ENCODE results near the gene DGCR2.
"Not testable (repeated sequence)": the region's sequence is repeated elsewhere in the genome, so short reads cannot be mapped to it uniquely, and the experiment has no call there.

DGCR2 gene

GRCh38 chr22:19056951-19057401 is 65.2 kb downstream of the DGCR2 start:
- DNase-seq = no peak

DNA sequence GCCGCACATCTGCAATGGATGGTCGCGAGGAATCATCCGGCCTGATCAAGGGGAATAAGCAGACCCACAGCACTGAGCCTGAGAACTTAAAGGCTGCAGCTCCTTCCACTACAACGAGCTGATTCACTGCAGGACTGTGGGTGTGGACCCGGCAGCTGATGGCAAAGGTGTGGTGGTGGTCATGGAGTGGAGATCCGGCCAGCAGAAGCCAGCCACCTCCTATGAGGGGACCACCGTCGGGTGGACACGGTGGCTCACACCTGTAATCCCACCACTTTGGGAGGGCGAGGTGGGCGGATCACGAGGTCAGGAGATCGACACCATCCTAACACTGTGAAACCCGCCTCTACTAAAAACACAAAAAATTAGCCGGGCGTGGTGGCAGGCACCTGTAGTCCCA is 66.4 kb downstream of the DGCR2 start:
- DNase-seq = no peak

DNA sequence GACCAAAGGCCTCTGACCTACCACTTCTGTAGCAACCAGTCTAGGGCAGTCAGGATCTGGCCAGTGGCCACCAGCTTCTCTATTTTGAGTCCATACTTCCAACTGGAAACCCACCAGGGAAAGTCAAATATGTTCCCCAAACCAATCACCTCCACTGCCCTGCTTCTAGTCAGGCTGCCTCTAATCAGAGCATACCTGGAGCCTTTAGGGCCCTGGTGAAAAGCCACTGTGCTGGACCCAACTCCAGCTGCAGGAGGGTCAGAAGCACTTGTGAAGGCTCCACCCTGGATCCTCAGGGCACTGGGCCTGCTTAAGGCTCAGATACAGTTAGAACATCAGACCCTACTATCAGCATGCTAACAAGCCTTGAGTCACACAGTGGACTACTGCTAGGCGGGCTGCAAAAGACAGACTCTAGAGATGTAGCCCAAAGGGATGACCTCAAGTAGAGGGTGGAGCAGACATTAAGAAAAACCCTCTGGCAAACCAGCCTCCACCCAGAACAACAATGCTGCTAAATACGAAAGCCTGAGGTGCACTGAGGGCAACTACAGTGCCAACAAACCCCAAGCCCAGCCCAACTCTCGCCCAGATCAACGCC is 69.2 kb downstream of the DGCR2 start:
- DNase-seq = no peak

DNA sequence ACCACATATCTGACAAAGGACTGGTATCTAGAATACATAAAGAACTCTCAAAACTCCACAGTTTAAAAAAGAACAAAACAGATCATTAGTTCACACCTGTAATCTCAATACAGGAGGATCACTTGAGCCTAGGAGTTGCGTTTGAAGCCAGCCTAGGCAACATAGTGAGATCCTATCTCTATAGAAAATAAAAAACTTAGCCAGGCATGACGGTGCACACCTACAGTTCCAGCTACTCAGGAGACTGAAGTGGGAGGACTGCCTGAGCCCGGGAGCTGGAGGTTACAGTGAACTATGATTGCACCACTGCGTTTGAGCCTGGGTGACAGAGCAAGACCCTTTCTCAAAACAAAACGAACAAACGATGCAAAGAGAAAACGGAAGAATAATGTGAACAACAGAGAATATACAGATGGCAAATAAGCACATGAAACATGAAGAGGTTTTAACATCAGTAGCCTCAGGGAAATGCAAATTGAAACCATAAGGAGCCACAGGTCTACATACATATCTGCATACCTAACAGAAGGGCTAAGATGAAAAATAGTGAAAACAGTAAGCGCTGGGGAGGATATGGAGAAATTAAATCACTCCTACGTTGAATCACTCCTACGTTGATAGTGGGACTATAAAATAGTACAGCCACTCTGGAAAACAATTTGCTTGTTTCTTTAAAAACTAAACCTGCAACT is 70.7 kb downstream of the DGCR2 start:
- no peak for DNase-seq

- DNase-seq = not testable (repeated sequence)
Observed at GRCh38 chr22:19050847-19051246, 71.4 kb downstream of the DGCR2 start.

GRCh38 chr22:19050117-19050516 is 72.1 kb downstream of the DGCR2 start:
- no peak for DNase-seq

- no peak for DNase-seq
Observed at GRCh38 chr22:19048531-19048930, 73.7 kb downstream of the DGCR2 start.

- no peak for DNase-seq
Observed at GRCh38 chr22:19047993-19048392, 74.2 kb downstream of the DGCR2 start.

DNA sequence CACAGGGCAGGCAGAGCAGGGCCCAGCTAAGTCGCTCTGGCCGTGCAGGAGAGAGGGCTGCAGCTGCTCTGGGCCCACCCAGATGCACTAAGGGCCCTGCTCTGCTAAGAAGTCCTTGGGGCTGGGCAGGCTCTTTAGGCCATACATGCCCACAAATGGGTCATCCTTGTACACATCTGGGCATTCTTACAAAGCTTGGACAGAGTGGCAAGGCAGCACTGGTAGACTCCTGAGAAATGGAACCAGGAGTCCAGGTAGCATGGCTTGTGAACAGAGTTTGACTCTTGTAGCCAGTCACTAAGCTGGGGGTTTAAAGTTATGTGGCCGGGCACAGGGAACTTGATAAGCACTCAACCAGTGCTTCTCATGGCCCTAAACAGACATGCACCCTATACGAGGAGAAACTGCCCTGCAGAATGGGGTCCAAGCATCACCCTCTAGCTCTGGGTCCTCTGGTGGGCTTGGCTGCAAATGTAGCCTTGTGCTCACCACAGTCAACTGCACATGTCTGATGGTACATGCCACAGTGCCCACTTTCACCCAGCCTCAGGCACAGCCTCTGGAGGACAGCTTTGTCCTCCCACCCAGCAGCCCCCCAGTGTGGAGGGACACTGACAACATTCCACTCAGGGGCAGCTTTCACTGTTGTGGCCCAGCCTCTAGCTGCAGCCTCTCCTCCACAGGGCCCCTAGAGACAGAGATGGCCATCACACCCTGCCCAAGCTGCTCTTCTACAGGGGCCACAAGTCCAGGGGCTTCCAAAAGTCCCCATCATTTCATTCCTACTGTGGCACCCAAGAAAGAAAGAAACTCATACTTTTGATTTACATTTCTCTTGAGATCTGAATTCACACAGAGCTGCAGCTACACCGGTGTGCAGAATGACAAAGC is 75.2 kb downstream of the DGCR2 start:
- DNase-seq = no peak

DNA sequence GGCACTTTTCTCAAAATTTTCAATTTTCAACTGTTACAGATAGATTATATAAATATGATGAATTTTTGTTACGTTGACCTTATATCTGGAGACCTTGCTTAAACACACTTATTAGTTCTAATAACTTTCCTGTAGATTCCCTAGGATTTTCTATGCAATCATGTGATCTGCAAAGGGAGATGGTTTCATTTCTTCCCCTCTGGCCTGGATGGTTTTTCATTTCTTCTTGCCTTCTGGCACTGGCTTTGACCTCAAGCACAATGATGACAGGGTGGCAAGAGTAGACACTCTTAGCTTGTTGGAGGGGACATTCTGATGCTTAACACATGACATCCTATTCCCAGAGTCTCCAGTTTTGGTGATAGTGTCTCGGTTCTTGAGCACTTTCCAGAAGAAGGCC is 75.9 kb downstream of the DGCR2 start:
- no peak for DNase-seq

GRCh38 chr22:19045094-19045493 is 77.1 kb downstream of the DGCR2 start:
- DNase-seq = no peak

- DNase-seq = no peak
Observed at GRCh38 chr22:19044381-19044780, 77.8 kb downstream of the DGCR2 start.

- DNase-seq = no peak
Observed at GRCh38 chr22:19043121-19044085, 78.8 kb downstream of the DGCR2 start.

DNA sequence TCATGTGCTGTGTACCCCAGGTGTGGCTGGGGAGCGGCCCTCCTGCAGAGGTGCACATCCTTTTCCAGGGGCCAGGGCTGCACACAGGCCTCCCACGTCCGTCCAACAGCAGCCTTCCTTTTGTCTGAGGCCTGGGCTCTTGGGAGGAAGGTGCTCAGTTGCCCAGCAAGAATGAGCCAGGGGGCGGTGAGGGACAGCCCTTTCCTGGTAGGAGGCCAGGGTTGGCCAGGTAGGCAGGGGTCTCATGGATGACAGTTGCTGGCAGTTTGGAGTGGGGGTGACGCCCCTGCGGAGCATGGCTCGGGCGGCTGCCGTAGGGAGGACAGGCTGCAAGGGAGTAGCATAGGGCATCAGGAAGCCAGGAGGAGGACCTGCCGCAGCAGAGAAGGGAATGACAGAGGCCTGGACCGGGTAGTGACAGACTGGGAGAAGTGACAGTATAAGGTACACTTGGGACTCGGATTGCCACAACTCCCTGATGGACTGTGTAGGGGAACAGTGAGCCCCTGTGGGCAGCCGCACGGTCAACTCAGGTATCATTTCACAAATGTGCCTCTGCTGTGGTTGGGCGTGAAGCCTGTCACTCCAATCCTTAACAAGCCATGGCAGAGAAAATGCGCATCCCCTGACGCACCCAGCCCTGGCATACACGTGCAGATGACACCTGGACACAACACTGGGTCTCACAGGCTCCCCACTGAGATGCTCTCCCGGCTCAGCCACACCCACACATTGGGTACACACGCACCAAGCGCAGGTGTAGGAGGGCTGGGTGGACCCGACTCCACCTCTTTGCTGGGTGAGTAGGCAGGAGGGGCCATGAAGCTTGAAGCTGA is 79.7 kb downstream of the DGCR2 start:
- DNase-seq = no peak

DNA sequence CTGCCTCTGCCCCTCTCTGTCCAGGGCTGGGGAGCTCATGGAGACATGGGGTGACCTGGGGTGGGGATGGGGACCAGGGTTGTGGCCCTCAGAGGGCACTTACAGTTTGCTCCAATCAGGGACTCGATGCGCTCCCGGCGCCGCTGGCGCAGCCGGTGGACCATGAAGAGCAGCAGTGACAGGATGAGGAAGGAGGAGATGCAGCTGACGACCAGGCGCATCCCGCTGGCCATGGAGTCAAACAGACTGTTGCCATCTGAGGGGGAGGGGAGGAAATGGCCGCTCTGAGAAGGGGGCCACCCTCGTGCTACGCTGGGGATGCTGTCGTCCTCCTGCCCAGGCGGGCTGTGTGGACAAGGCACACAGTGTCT is 80.5 kb downstream of the DGCR2 start:
- DNase-seq = no peak

DNA sequence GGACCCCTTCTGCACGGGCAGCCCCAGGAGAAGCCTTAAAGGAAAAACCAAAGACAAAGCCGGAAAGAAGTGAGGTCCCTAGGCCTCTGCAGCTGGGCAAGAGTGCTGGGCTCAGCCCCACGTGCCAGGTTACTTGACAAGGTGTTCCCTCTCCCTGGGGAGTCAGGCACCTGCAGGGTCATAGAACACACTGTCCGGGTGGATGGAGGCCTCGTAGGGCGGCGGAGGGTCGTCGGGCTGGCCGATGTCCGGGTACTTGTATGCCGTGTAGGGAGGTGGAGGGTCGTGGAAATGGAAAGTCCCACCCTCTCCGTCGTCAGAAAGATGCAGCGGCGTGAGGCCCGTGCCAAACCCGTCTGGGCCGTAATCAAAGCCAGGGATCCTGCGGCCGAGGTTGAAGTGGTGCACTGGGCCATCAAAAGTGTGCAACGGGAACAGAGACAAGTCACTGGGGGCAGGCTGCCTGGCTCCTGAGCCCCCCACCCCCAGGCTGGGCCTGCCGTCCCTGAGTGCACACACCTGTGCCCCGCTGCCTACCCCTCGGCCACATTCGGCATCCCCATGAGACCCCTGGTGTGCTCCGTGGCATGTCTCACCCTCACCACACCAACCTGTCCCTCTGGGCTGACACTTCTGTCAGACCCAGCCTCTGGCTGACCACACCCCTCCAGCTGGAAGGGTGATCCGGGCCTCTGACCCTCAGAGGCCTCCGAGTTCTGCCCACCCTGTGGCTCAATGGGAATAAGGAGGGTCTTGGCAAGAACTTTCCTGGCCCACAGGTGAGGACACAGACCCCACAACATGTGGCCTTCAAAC is 81.1 kb downstream of the DGCR2 start:
- no peak for DNase-seq

- no peak for DNase-seq
Observed at GRCh38 chr22:19040391-19040861, 81.8 kb downstream of the DGCR2 start.

GRCh38 chr22:19039796-19040280 is 82.4 kb downstream of the DGCR2 start:
- no peak for DNase-seq

DNA sequence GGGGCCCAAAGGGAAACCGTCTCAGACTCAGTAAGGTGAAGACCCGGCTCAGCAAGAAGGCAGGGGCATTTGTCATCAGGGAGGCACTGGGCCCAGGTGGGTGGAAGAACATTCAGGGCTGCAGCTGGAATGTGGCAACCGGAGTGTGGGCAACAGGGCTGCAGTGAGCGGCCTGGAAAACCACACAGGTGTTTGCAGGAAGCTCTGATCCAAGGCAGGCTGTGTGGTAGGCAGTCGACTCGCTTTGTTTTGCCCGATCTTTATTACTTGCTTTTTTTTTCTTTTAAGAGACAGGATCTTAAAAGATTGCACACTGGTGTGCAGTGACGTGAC is 82.8 kb downstream of the DGCR2 start:
- no peak for DNase-seq

DNA sequence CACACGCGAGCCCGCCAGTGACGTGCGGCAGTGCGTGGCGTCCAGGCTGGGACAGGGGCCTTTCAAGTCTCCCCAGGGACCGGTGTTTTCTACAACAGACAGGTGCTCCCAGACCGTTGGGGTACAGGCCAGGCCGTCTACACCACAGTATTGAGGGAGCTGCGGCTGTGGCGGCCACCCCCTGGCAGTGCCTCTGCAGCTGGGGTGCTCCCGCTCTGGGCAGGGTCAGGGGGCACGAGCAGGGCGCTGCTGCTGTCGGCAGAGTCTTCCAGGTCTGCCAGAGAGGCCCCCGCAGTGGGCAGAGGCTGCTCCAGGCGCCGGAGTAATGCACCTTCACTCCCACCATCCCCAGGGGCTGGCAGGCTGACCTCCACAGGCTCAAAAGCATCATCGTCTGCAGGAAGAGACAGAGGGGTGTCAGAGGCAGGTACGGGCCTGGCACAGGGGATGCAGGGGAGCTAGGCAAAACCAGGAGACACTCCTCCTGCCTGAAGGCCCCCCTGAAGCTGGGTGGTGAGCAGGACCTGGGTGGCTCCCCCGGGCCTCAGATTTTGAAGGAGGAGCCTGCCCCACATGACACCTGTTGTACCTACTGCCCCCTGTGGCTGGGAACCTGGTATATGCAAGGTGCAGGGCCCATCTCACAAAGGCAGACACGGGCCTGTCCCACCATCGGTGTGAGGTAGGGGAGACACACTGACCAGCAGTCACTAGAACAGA is 83.3 kb downstream of the DGCR2 start:
- no peak for DNase-seq

Data from cerebellar nuclear complex (tissue), 1 donor.